GM12878 (cell line): ENCODE data around the gene CACNA1S. TPM values are rescaled to one million over a fixed set of nuclear protein-coding genes. Genes with fewer than 3 reads are reported as not detected.

ENCODE experiments used
- CEBPZ ChIP-seq: fragments of 150-350 bp; IDR thresholded peaks from 2 replicates; pipeline ENCODE4 v1.6.1; 2016; ENCODE audit warnings: low read depth, low read length
- E2F8 ChIP-seq: fragments of 450-650 bp; IDR thresholded peaks from 2 replicates; pipeline ENCODE4 v1.6.1; 2018; ENCODE audit warnings: mild to moderate bottlenecking, low read depth, moderate library complexity; ENCODE audit not compliant: partially characterized antibody
- FOXM1 ChIP-seq: IDR thresholded peaks from 2 replicates; pipeline ENCODE4 v1.6.1; 2012; ENCODE audit warnings: low read depth, mild to moderate bottlenecking, inconsistent platforms, low read length, moderate library complexity
- GATAD2B ChIP-seq: fragments of 450-650 bp; conservative IDR thresholded peaks from 2 replicates; pipeline ENCODE4 v1.6.1; 2017; ENCODE audit warnings: low read depth, mild to moderate bottlenecking, moderate library complexity
- HCFC1 ChIP-seq: fragments of 150-350 bp; IDR thresholded peaks from 2 replicates; pipeline ENCODE4 v1.6.1; 2014; ENCODE audit warnings: low read length
- IKZF1 ChIP-seq: fragments of 450-650 bp; conservative IDR thresholded peaks from 2 replicates; pipeline ENCODE4 v1.6.1; 2017; ENCODE audit warnings: antibody characterized with exemption, mild to moderate bottlenecking
- MTA3 ChIP-seq: IDR thresholded peaks from 2 replicates; pipeline ENCODE4 v1.6.1; 2012; ENCODE audit warnings: low read length, inconsistent platforms, borderline replicate concordance
- MYB ChIP-seq: fragments of 150-350 bp; IDR thresholded peaks from 2 replicates; pipeline ENCODE4 v1.6.1; 2014; ENCODE audit warnings: mild to moderate bottlenecking, low read depth, low read length, borderline replicate concordance
- SIN3A ChIP-seq: IDR thresholded peaks from 2 replicates; pipeline ENCODE4 v1.6.1; 2012; ENCODE audit warnings: low read depth, low read length, improper control_type of control experiment
- SREBF2 ChIP-seq: IDR thresholded peaks from 2 replicates; pipeline ENCODE4 v1.6.1; 2012; ENCODE audit warnings: mild to moderate bottlenecking, low read length
- YY1 ChIP-seq: IDR thresholded peaks from 2 replicates; pipeline ENCODE4 v1.6.1; 2011; ENCODE audit warnings: low read depth, mild to moderate bottlenecking, low read length
- ZBTB40 ChIP-seq: fragments of 450-650 bp; IDR thresholded peaks from 2 replicates; pipeline ENCODE4 v1.6.1; 2016; ENCODE audit warnings: mild to moderate bottlenecking, moderate library complexity, borderline replicate concordance
- ZNF274 ChIP-seq: IDR thresholded peaks from one replicate; pipeline ENCODE4 v1.8.0; 2011; ENCODE audit not compliant: insufficient read length, insufficient read depth
- polyA plus RNA-seq, 11 experiments: library from polyadenylated mRNA; depleted of rRNA in 4 of 11; unstranded in 6 of 11; stranded (reverse) in 5 of 11; fragments of >200 nt; fragmentation: Nextera tagmentation in 4 of 11; fragmentation: Illumina TruSeq in 1 of 11; extraction: Ambion mirVana in 4 of 11; extraction: Trizol in 1 of 11; gene quantifications; 1 replicate in 1 of 11; 2 replicates in 10 of 11; pipeline versions ENCODE4 v1.2.1 to v1.2.3, GENCODE V29; 2011 to 2016; ENCODE audit warnings: inconsistent platforms in 2 of 11, missing spikeins in 2 of 11, low read depth in 1 of 11
- total RNA-seq, 4 experiments: library from RNA; depleted of rRNA in 3 of 4; stranded (reverse); fragments of >200 nt in 3 of 4; fragmentation: Illumina TruSeq in 1 of 4; extraction: Trizol in 1 of 4; gene quantifications; 2 replicates each; pipeline versions ENCODE4 v1.2.1 to v1.2.3, GENCODE V29; 2013 to 2021
- TF ChIP-seq, protein P1 (sequence below): IDR thresholded peaks from 2 replicates; pipeline ENCODE4 v1.6.1; 2011; ENCODE audit warnings: mild to moderate bottlenecking, low read depth, low read length, moderate library complexity; ENCODE audit not compliant: insufficient replicate concordance
- TF ChIP-seq, protein P2 (sequence below): IDR thresholded peaks from 2 replicates; pipeline ENCODE4 v1.6.1; 2011; ENCODE audit warnings: low read depth, mild to moderate bottlenecking, low read length, moderate library complexity, borderline replicate concordance; ENCODE audit errors: extremely low read depth
- TF ChIP-seq, protein P3 (sequence below): IDR thresholded peaks from 2 replicates; pipeline ENCODE4 v1.6.1; 2012; ENCODE audit warnings: low read depth, low read length, improper control_type of control experiment

CACNA1S gene
- total and polyA plus RNA-seq, 10 of the 15 experiments (the other 5 are each of a cell fraction or from before 2014, with no cell fraction given) = under 0.01 to 0.04 (median 0.02) TPM; not detected in 6

GRCh38 chr1:201022820-201023516, 89.3 kb downstream of the CACNA1S start (continued):
- TF ChIP-seq CEBPZ = no peak
- no peak for TF ChIP-seq ZNF274
- no peak for TF ChIP-seq FOXM1
- TF ChIP-seq MYB = no peak
- 0 out of 2 replicates have a peak, but pooled peaks have one; percentile 48 for TF ChIP-seq GATAD2B
- no peak for TF ChIP-seq SIN3A
- no peak for TF ChIP-seq HCFC1
- TF ChIP-seq, protein P1, sequence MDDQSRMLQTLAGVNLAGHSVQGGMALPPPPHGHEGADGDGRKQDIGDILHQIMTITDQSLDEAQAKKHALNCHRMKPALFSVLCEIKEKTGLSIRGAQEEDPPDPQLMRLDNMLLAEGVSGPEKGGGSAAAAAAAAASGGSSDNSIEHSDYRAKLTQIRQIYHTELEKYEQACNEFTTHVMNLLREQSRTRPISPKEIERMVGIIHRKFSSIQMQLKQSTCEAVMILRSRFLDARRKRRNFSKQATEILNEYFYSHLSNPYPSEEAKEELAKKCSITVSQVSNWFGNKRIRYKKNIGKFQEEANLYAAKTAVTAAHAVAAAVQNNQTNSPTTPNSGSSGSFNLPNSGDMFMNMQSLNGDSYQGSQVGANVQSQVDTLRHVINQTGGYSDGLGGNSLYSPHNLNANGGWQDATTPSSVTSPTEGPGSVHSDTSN = no peak
- TF ChIP-seq SREBF2 = no peak
- TF ChIP-seq ZBTB40 = no peak
- TF ChIP-seq, protein P2, sequence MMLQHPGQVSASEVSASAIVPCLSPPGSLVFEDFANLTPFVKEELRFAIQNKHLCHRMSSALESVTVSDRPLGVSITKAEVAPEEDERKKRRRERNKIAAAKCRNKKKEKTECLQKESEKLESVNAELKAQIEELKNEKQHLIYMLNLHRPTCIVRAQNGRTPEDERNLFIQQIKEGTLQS = no peak
- TF ChIP-seq, protein P3, sequence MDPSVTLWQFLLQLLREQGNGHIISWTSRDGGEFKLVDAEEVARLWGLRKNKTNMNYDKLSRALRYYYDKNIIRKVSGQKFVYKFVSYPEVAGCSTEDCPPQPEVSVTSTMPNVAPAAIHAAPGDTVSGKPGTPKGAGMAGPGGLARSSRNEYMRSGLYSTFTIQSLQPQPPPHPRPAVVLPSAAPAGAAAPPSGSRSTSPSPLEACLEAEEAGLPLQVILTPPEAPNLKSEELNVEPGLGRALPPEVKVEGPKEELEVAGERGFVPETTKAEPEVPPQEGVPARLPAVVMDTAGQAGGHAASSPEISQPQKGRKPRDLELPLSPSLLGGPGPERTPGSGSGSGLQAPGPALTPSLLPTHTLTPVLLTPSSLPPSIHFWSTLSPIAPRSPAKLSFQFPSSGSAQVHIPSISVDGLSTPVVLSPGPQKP = no peak
- no peak for TF ChIP-seq YY1
- TF ChIP-seq IKZF1 = 0 out of 2 replicates have a peak, but pooled peaks have one; percentile 37
- no peak for TF ChIP-seq E2F8
- TF ChIP-seq MTA3 = no peak
